Muscle layer of duodenum (tissue), 2 donors: Measurements from ENCODE around the gene MMP19.
"Not testable (repeated sequence)": the region's sequence is repeated elsewhere in the genome, so short reads cannot be mapped to it uniquely, and the experiment has no call there.

Source experiments
- H3K27ac ChIP-seq: one replicate; pipeline ENCODE4 v1.7.0; 2013; ENCODE audit warnings: mild to moderate bottlenecking, low read length
- H3K27me3 ChIP-seq: one replicate; pipeline ENCODE4 v1.7.0; 2013; ENCODE audit warnings: low read depth, mild to moderate bottlenecking, control low read depth, low read length
- H3K36me3 ChIP-seq, 2 donors: one replicate each; pipeline ENCODE4 v1.7.0; 2013; ENCODE audit warnings: low read length in 2 of 2, control low read depth in 1 of 2, mild to moderate bottlenecking in 1 of 2; ENCODE audit not compliant: insufficient read depth in 2 of 2, control insufficient read depth in 1 of 2
- H3K4me1 ChIP-seq, 2 donors: one replicate each; pipeline ENCODE4 v1.7.0; 2013; ENCODE audit warnings: low read length in 2 of 2, mild to moderate bottlenecking in 2 of 2, control low read depth in 1 of 2, moderate library complexity in 1 of 2; ENCODE audit not compliant: insufficient read depth in 2 of 2, control insufficient read depth in 1 of 2
- H3K4me3 ChIP-seq, 2 donors: one replicate each; pipeline ENCODE4 v1.7.0; 2013; ENCODE audit warnings: low read length in 2 of 2, low read depth in 1 of 2, mild to moderate bottlenecking in 1 of 2
- H3K9me3 ChIP-seq, 2 donors: one replicate each; pipeline ENCODE4 v1.7.0; 2013; ENCODE audit warnings: low read length in 2 of 2, control low read depth in 1 of 2, mild to moderate bottlenecking in 1 of 2; ENCODE audit not compliant: control insufficient read depth in 1 of 2
- donor health status: healthy.

The MMP19 gene

GRCh38 chr12:55842681-55843429 is at the start of gene MMP19:
Gene MMP19 (minus strand): TSS chr12:55842936. CDS start chr12:55842830, 106 bp downstream.
- H3K4me1 ChIP-seq: no peaks in the 10 kb centered on the region
- peaks cover 0 to 11% of the 10 kb centered on the region in 2 donors for H3K36me3 ChIP-seq
- H3K27me3 ChIP-seq: no peaks in the 10 kb centered on the region
- peak within 1 kb of the TSS; percentile 51 to 59 for H3K4me3 ChIP-seq
- H3K9me3 ChIP-seq: no peaks in the 10 kb centered on the region
- peak within 1 kb of the TSS; percentile 72 for H3K27ac ChIP-seq

- Histone ChIP-seq H3K4me3 (no peak overlapping the region), H3K27ac (no peak overlapping the region), H3K4me1 (no peaks in the 10 kb centered on the region), H3K9me3 (no peaks in the 10 kb centered on the region), H3K36me3 (no peaks in the 10 kb centered on the region), H3K27me3 (no peaks in the 10 kb centered on the region)
These were observed 48.6 kb upstream of the MMP19 start for GRCh38 chr12:55891310-55891709.

GRCh38 chr12:55885113-55885512 is 42.4 kb upstream of the MMP19 start:
- Histone ChIP-seq H3K27ac (no peak overlapping the region), H3K27me3 (no peaks in the 10 kb centered on the region), H3K9me3 (no peaks in the 10 kb centered on the region), H3K4me1 (no peaks in the 10 kb centered on the region), H3K4me3 (no peak overlapping the region), H3K36me3 (no peaks in the 10 kb centered on the region)

GRCh38 chr12:55877824-55878223 is 35.1 kb upstream of the MMP19 start:
- Histone ChIP-seq H3K36me3 (no peaks in the 10 kb centered on the region), H3K9me3 (no peaks in the 10 kb centered on the region), H3K4me3 (no peak overlapping the region), H3K4me1 (no peaks in the 10 kb centered on the region), H3K27ac (no peak overlapping the region), H3K27me3 (no peaks in the 10 kb centered on the region)

GRCh38 chr12:55875704-55876467 is 33.1 kb upstream of the MMP19 start:
- no peaks in the 10 kb centered on the region for H3K27me3 ChIP-seq
- H3K27ac ChIP-seq: no peak overlapping the region
- H3K4me1 ChIP-seq: no peaks in the 10 kb centered on the region
- H3K9me3 ChIP-seq: no peaks in the 10 kb centered on the region
- no peaks in the 10 kb centered on the region for H3K36me3 ChIP-seq
- no peak overlapping the region for H3K4me3 ChIP-seq

GRCh38 chr12:55874443-55874842 is 31.7 kb upstream of the MMP19 start:
- no peaks in the 10 kb centered on the region for H3K9me3 ChIP-seq
- no peaks in the 10 kb centered on the region for H3K4me1 ChIP-seq
- H3K36me3 ChIP-seq: no peaks in the 10 kb centered on the region
- H3K27me3 ChIP-seq: no peaks in the 10 kb centered on the region
- no peak overlapping the region for H3K4me3 ChIP-seq
- no peak overlapping the region for H3K27ac ChIP-seq

GRCh38 chr12:55866454-55867004 is 23.8 kb upstream of the MMP19 start:
- not testable (repeated sequence) for H3K27me3 ChIP-seq, H3K9me3 ChIP-seq, H3K4me3 ChIP-seq, H3K36me3 ChIP-seq, H3K27ac ChIP-seq, H3K4me1 ChIP-seq

- Histone ChIP-seq H3K36me3 (no peaks in the 10 kb centered on the region), H3K27ac (no peak overlapping the region), H3K9me3 (peaks cover 0 to 5% of the 10 kb centered on the region in 2 donors), H3K27me3 (no peaks in the 10 kb centered on the region), H3K4me1 (no peaks in the 10 kb centered on the region), H3K4me3 (no peak overlapping the region)
These were observed 22.6 kb upstream of the MMP19 start for GRCh38 chr12:55865327-55865726.

- H3K27ac ChIP-seq, H3K4me3 ChIP-seq, H3K4me1 ChIP-seq, H3K27me3 ChIP-seq, H3K9me3 ChIP-seq, H3K36me3 ChIP-seq: not testable (repeated sequence)
These were observed 20.2 kb upstream of the MMP19 start for GRCh38 chr12:55862931-55863330.

GRCh38 chr12:55862286-55862685 is 19.6 kb upstream of the MMP19 start:
- H3K27ac ChIP-seq: no peak overlapping the region
- no peaks in the 10 kb centered on the region for H3K27me3 ChIP-seq
- H3K9me3 ChIP-seq: peaks cover 0 to 5% of the 10 kb centered on the region in 2 donors
- H3K4me1 ChIP-seq: no peaks in the 10 kb centered on the region
- no peak overlapping the region for H3K4me3 ChIP-seq
- no peaks in the 10 kb centered on the region for H3K36me3 ChIP-seq

- no peak overlapping the region for H3K27ac ChIP-seq
- H3K36me3 ChIP-seq: no peaks in the 10 kb centered on the region
These were observed 19.1 kb upstream of the MMP19 start for GRCh38 chr12:55861871-55862270.

More at GRCh38 chr12:55861871-55862270, 19.1 kb upstream of the MMP19 start:
- H3K4me1 ChIP-seq: no peaks in the 10 kb centered on the region
- H3K27me3 ChIP-seq: no peaks in the 10 kb centered on the region
- H3K4me3 ChIP-seq: no peak overlapping the region
- H3K9me3 ChIP-seq: peaks cover 0 to 5% of the 10 kb centered on the region in 2 donors
